HCT116 (cell line): Measurements from ENCODE around the gene TXLNA. TPM values are rescaled to one million over a fixed set of nuclear protein-coding genes. Genes with fewer than 3 reads are reported as not detected.

Experiments
- ATAC-seq: fragments of 200-7000 bp; cut with Tn5 transposase; 2 replicates; pipeline ENCODE4 v1.9.1; 2020; ENCODE audit warnings: mild to moderate bottlenecking, moderate library complexity
- BruUV-seq: library from RNA; stranded (reverse); fragments of 400-500 nt; replicated peaks from 2 replicates; lab custom pipeline; 2021; lab: Mats Ljungman, UMichigan
- CTCF ChIA-PET: fragments of 300-600 bp; sonication (Branson Sonifier 250); formaldehyde crosslinking; loops from one replicate; lab custom pipeline; 2021; ENCODE audit warnings: antibody characterized with exemption; lab: Charles Lee
- POLR2A ChIA-PET: fragments of 300-600, 350-600 bp; sonication (Branson Sonifier 250); formaldehyde crosslinking; loops from one replicate; lab custom pipeline; 2021; ENCODE audit warnings: antibody characterized with exemption; lab: Charles Lee
- RAD21 ChIA-PET, 2 experiments: fragments of 300-600 bp; sonication (Branson Sonifier 250); formaldehyde crosslinking; loops; one replicate each; lab custom pipeline; 2023; ENCODE audit warnings: low total read pairs in 2 of 2; ENCODE audit not compliant: uncharacterized antibody in 2 of 2, unreplicated experiment in 2 of 2, low non-redundant PET in 1 of 2; lab: Charles Lee
- DNase-seq: peaks from one replicate; pipeline ENCODE4 v3.0.0-alpha.2; 2010; ENCODE audit warnings: low read depth, low spot score
- H2AFZ ChIP-seq: fragments of 200-600 bp; shearing (Covaris generic), sonication (generic); 2 replicates; pipeline ENCODE4 v1.6.1; 2017; ENCODE audit warnings: low read depth, mixed run types, mixed read lengths, antibody characterized with exemption, low read length; ENCODE audit not compliant: poor library complexity, severe bottlenecking
- H3K27ac ChIP-seq: 2 replicates; pipeline ENCODE4 v1.5.1; 2012; ENCODE audit warnings: low read depth, low read length
- H3K27me3 ChIP-seq: fragments of 200-600 bp; sonication (generic); 2 replicates; pipeline ENCODE4 v1.6.1; 2016; ENCODE audit warnings: mixed run types, low read length, mixed read lengths; ENCODE audit not compliant: insufficient read depth
- H3K36me3 ChIP-seq, 2 experiments: fragments of 200-500 bp in 1 of 2; fragments of 200-600 bp in 1 of 2; sonication (Bioruptor generic) in 1 of 2; sonication (generic) in 1 of 2; 2 replicates each; pipeline versions ENCODE4 v1.5.1 to v1.6.1; 2014 to 2016; ENCODE audit warnings: low read length in 2 of 2, inconsistent platforms in 1 of 2, mixed read lengths in 1 of 2, mixed run types in 1 of 2; ENCODE audit not compliant: insufficient read depth in 2 of 2, control insufficient read depth in 1 of 2
- H3K4me1 ChIP-seq, 2 experiments: fragments of 200-600 bp in 1 of 2; sonication (generic) in 1 of 2; 2 replicates each; pipeline versions ENCODE4 v1.5.1 to v1.6.1; 2012 to 2017; ENCODE audit warnings: low read length in 2 of 2, inconsistent platforms in 1 of 2, mild to moderate bottlenecking in 1 of 2, mixed read lengths in 1 of 2, mixed run types in 1 of 2, moderate library complexity in 1 of 2; ENCODE audit not compliant: insufficient read depth in 2 of 2, control insufficient read depth in 1 of 2
- H3K4me2 ChIP-seq: fragments of 200-600 bp; sonication (generic); 2 replicates; pipeline ENCODE4 v1.6.1; 2017; ENCODE audit warnings: mixed run types, low read length, mixed read lengths
- H3K4me3 ChIP-seq, 2 experiments: fragments of 200-600 bp in 1 of 2; sonication (generic) in 1 of 2; replicated peaks in 1 of 2; 2 replicates each; pipeline ENCODE4 v1.5.1; 2011 to 2016; ENCODE audit warnings: low read length in 2 of 2, control low read depth in 1 of 2, low read depth in 1 of 2, mild to moderate bottlenecking in 1 of 2, mixed read lengths in 1 of 2, mixed run types in 1 of 2
- H3K79me2 ChIP-seq: fragments of 200-600 bp; sonication (generic); 2 replicates; pipeline ENCODE4 v1.6.1; 2017; ENCODE audit warnings: mild to moderate bottlenecking, mixed run types, low read length, moderate library complexity, mixed read lengths; ENCODE audit not compliant: insufficient read depth
- H3K9ac ChIP-seq: fragments of 200-600 bp; sonication (generic); 2 replicates; pipeline ENCODE4 v1.6.1; 2016; ENCODE audit warnings: low read length, mixed read lengths
- H3K9me2 ChIP-seq: fragments of 200-600 bp; sonication (generic), shearing (Covaris generic); 2 replicates; pipeline ENCODE4 v1.6.1; 2017; ENCODE audit warnings: mixed run types, mild to moderate bottlenecking, moderate library complexity; ENCODE audit not compliant: insufficient read depth
- H3K9me3 ChIP-seq, 2 experiments: fragments of 200-500 bp in 1 of 2; fragments of 200-600 bp in 1 of 2; sonication (Bioruptor generic) in 1 of 2; sonication (generic) in 1 of 2; 2 replicates each; pipeline ENCODE4 v1.6.1; 2014 to 2017; ENCODE audit warnings: low read length in 2 of 2, mixed read lengths in 2 of 2, inconsistent platforms in 1 of 2, low read depth in 1 of 2, mild to moderate bottlenecking in 1 of 2, mixed run types in 1 of 2, moderate library complexity in 1 of 2; ENCODE audit not compliant: control insufficient read depth in 1 of 2, insufficient read depth in 1 of 2
- H4K20me1 ChIP-seq: fragments of 200-600 bp; sonication (generic), shearing (Covaris generic); 2 replicates; pipeline ENCODE4 v1.6.1; 2017; ENCODE audit warnings: mixed run types, mild to moderate bottlenecking, moderate library complexity; ENCODE audit not compliant: insufficient read depth
- CTCF ChIP-seq, 3 experiments: fragments of 200-600 bp in 1 of 3; sonication (generic) in 1 of 3; IDR thresholded peaks in 2 of 3; conservative IDR thresholded peaks in 1 of 3; 2 replicates each; pipeline ENCODE4 v1.5.1; 2012 to 2017; ENCODE audit warnings: low read depth in 2 of 3, low read length in 2 of 3, antibody characterized with exemption in 1 of 3, borderline replicate concordance in 1 of 3, control low read depth in 1 of 3, mild to moderate bottlenecking in 1 of 3, mixed read lengths in 1 of 3, mixed run types in 1 of 3, moderate library complexity in 1 of 3; ENCODE audit not compliant: insufficient read depth in 1 of 3
- ELF1 ChIP-seq: IDR thresholded peaks from 2 replicates; pipeline ENCODE4 v1.6.1; 2012; ENCODE audit warnings: low read depth, borderline replicate concordance
- JUND ChIP-seq: IDR thresholded peaks from 2 replicates; pipeline ENCODE4 v1.6.1; 2012
- POLR2A ChIP-seq: IDR thresholded peaks from 2 replicates; pipeline ENCODE4 v1.7.0; 2011; ENCODE audit warnings: borderline replicate concordance; ENCODE audit not compliant: insufficient read depth, insufficient read length; ENCODE audit errors: extremely low read depth
- RAD21 ChIP-seq: IDR thresholded peaks from 2 replicates; pipeline ENCODE4 v1.6.1; 2012; ENCODE audit warnings: low read depth, mild to moderate bottlenecking
- REST ChIP-seq: IDR thresholded peaks from 2 replicates; pipeline ENCODE4 v1.6.1; 2012; ENCODE audit warnings: low read depth
- SP1 ChIP-seq: IDR thresholded peaks from 2 replicates; pipeline ENCODE4 v1.6.1; 2012; ENCODE audit warnings: low read depth
- ZFX ChIP-seq: fragments of 450-650 bp; IDR thresholded peaks from 2 replicates; pipeline ENCODE4 v1.6.1; 2017
- intact Hi-C: fragments of 100-400 bp; cut with micrococcal nuclease; formaldehyde crosslinking; loops from 2 replicates; pipeline ENCODE4 v1.10.0; 2022
- total RNA-seq: library from RNA; stranded (reverse); gene quantifications from one replicate; pipeline ENCODE4 v1.2.1, GENCODE V29; 2021; ENCODE audit not compliant: unreplicated experiment

Gene TXLNA
- total RNA-seq, 1 experiment from 2014 or later, result 37.2 TPM

- Histone ChIP-seq H3K4me1 (peaks cover 9 to 42% of the 10 kb centered on the region in 2 experiments; a peak in 3 of 4 replicates), H3K4me2 (peak overlapping the region; percentile 91), H3K9me2 (no peaks in the 10 kb centered on the region), H3K27ac (no peak overlapping the region; the same call in 1 of the 2 replicates), H3K27me3 (no peaks in the 10 kb centered on the region), H3K36me3 (peaks cover 0 to 11% of the 10 kb centered on the region in 2 experiments; a peak in 1 of 4 replicates), H3K79me2 (peaks cover 19% of the 10 kb centered on the region; the same call in 1 of the 2 replicates), H2AFZ (no peak overlapping the region), H3K9ac (peak overlapping the region; percentile 95), H3K4me3 (peak overlapping the region; percentile 77 to 78), H3K9me3 (no peaks in the 10 kb centered on the region), H4K20me1 (no peaks in the 10 kb centered on the region)
- ChIA-PET POLR2A (interaction anchor here (1.2 kb wide), 1 partner anchor 131 kb away, joined by 3 read pairs; the partner anchor contains the start of gene MARCKSL1), RAD21 (no interaction called here), CTCF (interaction anchor here (1.0 kb wide), 1 partner anchor 11 kb away, joined by 3 read pairs; no protein-coding TSS in a partner anchor)
- TF ChIP-seq ZFX (no peak), JUND (no peak), REST (no peak), POLR2A (no peak), RAD21 (no peak), SP1 (no peak), ELF1 (no peak), CTCF (IDR thresholded peaks at IDR 0.05 in 2 of 3, conservative IDR thresholded peaks at IDR 0.05 in 1 of 3; ENCODE audit: borderline replicate concordance in 1 of 3, insufficient read depth in 1 of 3, low read depth in 2 of 3, low read length in 2 of 3) (no peak)
- BruUV-seq, result no TSS peak
- no peak for ATAC-seq
- DNase-seq, result no peak
- intact Hi-C loops, result no loop called here
Measured at GRCh38 chr1:32204943-32205361, 25.5 kb downstream of the TXLNA start.
